ENCODE measurements around the gene DNAH6.

GRCh38 chr2:84768840-84769239 is 252.5 kb downstream of the DNAH6 start:
- TF ChIP-seq POLR2A (IDR thresholded peaks at IDR 0.05; ENCODE audit: extremely low read depth, insufficient read length) (no peak), CTCF (IDR thresholded peaks at IDR 0.05; ENCODE audit: low read depth, low read length) (no peak), MYC (IDR thresholded peaks at IDR 0.05; ENCODE audit: low read depth, low read length) (no peak), MAX (IDR thresholded peaks at IDR 0.05; ENCODE audit: low read depth, low read length) (no peak)

Measured in NB4 (cell line).